ENCODE measurements around the gene ZNF407. TPM values are rescaled to one million over a fixed set of nuclear protein-coding genes. Genes with fewer than 3 reads are reported as not detected.

The ZNF407 gene
- total and polyA plus RNA-seq, 2 experiments from 2014 or later: 2.1 to 10.4 TPM

DNA sequence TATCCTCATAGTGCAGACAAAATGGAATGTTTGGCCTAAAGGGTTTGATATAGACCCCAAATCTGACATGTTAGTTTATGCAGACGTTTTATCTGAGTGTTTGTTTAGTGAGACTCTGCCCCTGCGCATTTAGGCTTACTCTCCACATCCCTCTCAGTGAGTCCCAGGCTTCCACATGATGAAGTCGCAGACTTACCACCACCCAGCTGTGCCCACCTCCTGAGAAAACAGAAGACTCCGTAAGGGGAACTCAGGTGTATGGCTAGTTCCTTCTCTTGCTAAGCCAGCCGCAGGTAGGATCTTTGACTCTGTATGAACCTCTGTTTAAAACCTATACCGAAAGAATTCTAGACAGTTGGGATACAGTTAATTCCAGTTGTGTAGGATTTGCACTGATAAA is 338.7 kb downstream of the ZNF407 start (continued):
- TF ChIP-seq, protein P1, sequence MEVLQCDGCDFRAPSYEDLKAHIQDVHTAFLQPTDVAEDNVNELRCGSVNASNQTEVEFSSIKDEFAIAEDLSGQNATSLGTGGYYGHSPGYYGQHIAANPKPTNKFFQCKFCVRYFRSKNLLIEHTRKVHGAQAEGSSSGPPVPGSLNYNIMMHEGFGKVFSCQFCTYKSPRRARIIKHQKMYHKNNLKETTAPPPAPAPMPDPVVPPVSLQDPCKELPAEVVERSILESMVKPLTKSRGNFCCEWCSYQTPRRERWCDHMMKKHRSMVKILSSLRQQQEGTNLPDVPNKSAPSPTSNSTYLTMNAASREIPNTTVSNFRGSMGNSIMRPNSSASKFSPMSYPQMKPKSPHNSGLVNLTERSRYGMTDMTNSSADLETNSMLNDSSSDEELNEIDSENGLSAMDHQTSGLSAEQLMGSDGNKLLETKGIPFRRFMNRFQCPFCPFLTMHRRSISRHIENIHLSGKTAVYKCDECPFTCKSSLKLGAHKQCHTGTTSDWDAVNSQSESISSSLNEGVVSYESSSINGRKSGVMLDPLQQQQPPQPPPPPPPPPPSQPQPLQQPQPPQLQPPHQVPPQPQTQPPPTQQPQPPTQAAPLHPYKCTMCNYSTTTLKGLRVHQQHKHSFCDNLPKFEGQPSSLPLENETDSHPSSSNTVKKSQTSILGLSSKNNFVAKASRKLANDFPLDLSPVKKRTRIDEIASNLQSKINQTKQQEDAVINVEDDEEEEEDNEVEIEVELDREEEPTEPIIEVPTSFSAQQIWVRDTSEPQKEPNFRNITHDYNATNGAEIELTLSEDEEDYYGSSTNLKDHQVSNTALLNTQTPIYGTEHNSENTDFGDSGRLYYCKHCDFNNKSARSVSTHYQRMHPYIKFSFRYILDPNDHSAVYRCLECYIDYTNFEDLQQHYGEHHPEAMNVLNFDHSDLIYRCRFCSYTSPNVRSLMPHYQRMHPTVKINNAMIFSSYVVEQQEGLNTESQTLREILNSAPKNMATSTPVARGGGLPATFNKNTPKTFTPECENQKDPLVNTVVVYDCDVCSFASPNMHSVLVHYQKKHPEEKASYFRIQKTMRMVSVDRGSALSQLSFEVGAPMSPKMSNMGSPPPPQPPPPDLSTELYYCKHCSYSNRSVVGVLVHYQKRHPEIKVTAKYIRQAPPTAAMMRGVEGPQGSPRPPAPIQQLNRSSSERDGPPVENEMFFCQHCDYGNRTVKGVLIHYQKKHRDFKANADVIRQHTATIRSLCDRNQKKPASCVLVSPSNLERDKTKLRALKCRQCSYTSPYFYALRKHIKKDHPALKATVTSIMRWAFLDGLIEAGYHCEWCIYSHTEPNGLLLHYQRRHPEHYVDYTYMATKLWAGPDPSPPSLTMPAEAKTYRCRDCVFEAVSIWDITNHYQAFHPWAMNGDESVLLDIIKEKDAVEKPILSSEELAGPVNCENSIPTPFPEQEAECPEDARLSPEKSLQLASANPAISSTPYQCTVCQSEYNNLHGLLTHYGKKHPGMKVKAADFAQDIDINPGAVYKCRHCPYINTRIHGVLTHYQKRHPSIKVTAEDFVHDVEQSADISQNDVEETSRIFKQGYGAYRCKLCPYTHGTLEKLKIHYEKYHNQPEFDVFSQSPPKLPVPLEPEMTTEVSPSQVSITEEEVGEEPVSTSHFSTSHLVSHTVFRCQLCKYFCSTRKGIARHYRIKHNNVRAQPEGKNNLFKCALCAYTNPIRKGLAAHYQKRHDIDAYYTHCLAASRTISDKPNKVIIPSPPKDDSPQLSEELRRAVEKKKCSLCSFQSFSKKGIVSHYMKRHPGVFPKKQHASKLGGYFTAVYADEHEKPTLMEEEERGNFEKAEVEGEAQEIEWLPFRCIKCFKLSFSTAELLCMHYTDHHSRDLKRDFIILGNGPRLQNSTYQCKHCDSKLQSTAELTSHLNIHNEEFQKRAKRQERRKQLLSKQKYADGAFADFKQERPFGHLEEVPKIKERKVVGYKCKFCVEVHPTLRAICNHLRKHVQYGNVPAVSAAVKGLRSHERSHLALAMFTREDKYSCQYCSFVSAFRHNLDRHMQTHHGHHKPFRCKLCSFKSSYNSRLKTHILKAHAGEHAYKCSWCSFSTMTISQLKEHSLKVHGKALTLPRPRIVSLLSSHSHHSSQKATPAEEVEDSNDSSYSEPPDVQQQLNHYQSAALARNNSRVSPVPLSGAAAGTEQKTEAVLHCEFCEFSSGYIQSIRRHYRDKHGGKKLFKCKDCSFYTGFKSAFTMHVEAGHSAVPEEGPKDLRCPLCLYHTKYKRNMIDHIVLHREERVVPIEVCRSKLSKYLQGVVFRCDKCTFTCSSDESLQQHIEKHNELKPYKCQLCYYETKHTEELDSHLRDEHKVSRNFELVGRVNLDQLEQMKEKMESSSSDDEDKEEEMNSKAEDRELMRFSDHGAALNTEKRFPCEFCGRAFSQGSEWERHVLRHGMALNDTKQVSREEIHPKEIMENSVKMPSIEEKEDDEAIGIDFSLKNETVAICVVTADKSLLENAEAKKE (CRISPR knock-in tag; IDR thresholded peaks at IDR 0.05): no peak
- TF ChIP-seq EZH2 (IDR thresholded peaks at IDR 0.05; ENCODE audit: low read depth, unreplicated experiment) (no peak), JUNB (IDR thresholded peaks at IDR 0.05; ENCODE audit: unreplicated experiment) (no peak), CREB1 (CRISPR knock-in tag; IDR thresholded peaks at IDR 0.05; ENCODE audit: low read depth) (no peak), EZH2phosphoT487 (IDR thresholded peaks at IDR 0.05; ENCODE audit: unreplicated experiment) (no peak), ZNF331 (CRISPR knock-in tag; IDR thresholded peaks at IDR 0.05; ENCODE audit: low read depth) (no peak), ZNF114 (CRISPR knock-in tag; IDR thresholded peaks at IDR 0.05) (no peak), POLR2AphosphoS5 (IDR thresholded peaks at IDR 0.05; ENCODE audit: low read depth) (no peak)
- TF ChIP-seq, protein P2, sequence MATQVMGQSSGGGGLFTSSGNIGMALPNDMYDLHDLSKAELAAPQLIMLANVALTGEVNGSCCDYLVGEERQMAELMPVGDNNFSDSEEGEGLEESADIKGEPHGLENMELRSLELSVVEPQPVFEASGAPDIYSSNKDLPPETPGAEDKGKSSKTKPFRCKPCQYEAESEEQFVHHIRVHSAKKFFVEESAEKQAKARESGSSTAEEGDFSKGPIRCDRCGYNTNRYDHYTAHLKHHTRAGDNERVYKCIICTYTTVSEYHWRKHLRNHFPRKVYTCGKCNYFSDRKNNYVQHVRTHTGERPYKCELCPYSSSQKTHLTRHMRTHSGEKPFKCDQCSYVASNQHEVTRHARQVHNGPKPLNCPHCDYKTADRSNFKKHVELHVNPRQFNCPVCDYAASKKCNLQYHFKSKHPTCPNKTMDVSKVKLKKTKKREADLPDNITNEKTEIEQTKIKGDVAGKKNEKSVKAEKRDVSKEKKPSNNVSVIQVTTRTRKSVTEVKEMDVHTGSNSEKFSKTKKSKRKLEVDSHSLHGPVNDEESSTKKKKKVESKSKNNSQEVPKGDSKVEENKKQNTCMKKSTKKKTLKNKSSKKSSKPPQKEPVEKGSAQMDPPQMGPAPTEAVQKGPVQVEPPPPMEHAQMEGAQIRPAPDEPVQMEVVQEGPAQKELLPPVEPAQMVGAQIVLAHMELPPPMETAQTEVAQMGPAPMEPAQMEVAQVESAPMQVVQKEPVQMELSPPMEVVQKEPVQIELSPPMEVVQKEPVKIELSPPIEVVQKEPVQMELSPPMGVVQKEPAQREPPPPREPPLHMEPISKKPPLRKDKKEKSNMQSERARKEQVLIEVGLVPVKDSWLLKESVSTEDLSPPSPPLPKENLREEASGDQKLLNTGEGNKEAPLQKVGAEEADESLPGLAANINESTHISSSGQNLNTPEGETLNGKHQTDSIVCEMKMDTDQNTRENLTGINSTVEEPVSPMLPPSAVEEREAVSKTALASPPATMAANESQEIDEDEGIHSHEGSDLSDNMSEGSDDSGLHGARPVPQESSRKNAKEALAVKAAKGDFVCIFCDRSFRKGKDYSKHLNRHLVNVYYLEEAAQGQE (IDR thresholded peaks at IDR 0.05; ENCODE audit: unreplicated experiment): no peak
- TF ChIP-seq, protein P3, sequence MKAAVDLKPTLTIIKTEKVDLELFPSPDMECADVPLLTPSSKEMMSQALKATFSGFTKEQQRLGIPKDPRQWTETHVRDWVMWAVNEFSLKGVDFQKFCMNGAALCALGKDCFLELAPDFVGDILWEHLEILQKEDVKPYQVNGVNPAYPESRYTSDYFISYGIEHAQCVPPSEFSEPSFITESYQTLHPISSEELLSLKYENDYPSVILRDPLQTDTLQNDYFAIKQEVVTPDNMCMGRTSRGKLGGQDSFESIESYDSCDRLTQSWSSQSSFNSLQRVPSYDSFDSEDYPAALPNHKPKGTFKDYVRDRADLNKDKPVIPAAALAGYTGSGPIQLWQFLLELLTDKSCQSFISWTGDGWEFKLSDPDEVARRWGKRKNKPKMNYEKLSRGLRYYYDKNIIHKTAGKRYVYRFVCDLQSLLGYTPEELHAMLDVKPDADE (IDR thresholded peaks at IDR 0.05): no peak
